ENCODE data around the gene MAEA. TPM values are rescaled to one million over a fixed set of nuclear protein-coding genes. Genes with fewer than 3 reads are reported as not detected.

The MAEA gene
- total and polyA plus RNA-seq, 10 of the 15 experiments (the other 5 are each of a cell fraction or from before 2014, with no cell fraction given) = 3.6 to 67.1 (median 54.6) TPM

- H2AFZ ChIP-seq (ENCODE audit: control insufficient read depth, low read depth, low read length) = no peak overlapping the region
- intact Hi-C loops (cut with micrococcal nuclease; ENCODE audit: unreplicated experiment) = no loop called here
- no peak for ATAC-seq
- no peak overlapping the region for H3K4me3 ChIP-seq
- H3K4me1 ChIP-seq (ENCODE audit: control insufficient read depth, insufficient read depth, low read length) = no peaks in the 10 kb centered on the region
- in situ Hi-C loops (cut with MboI) = no loop called here
- no peak overlapping the region for H3K4me2 ChIP-seq (ENCODE audit: control insufficient read depth, insufficient read depth)
- H3K36me3 ChIP-seq (ENCODE audit: control insufficient read depth in 2 of 2, insufficient read depth in 2 of 2, low read length in 1 of 2) = no peaks in the 10 kb centered on the region; a peak in 2 of 4 replicates
- H3K27me3 ChIP-seq (replicated peaks in 1 of 2; ENCODE audit: control insufficient read depth in 2 of 2, insufficient read depth in 2 of 2, low read length in 1 of 2) = no peaks in the 10 kb centered on the region
- H3K79me2 ChIP-seq (ENCODE audit: control insufficient read depth, insufficient read depth, low read length) = no peaks in the 10 kb centered on the region
- no peak overlapping the region for H3K27ac ChIP-seq (ENCODE audit: control insufficient read depth, insufficient read depth)
- no peaks in the 10 kb centered on the region for H4K20me1 ChIP-seq (ENCODE audit: control insufficient read depth, insufficient read depth)
- ChIA-PET RAD21 (ENCODE audit: unreplicated experiment) (no interaction called here), CTCF (no interaction called here), SMC1A (ENCODE audit: uncharacterized antibody, unreplicated experiment) (no interaction called here), POLR2A (no interaction called here)
- no peak overlapping the region for H3K9ac ChIP-seq (ENCODE audit: control insufficient read depth, insufficient read depth, low read length)
- 95% methylated on average over 39 of the region's 42 CpGs for WGBS (ENCODE audit: insufficient coverage, insufficient replicate concordance, low lambda C conversion rate, missing lambda C conversion rate)
- no TSS peak for BruUV-seq (replicated peaks)
- FAIRE-seq = no peak
- no peak for DNase-seq (ENCODE audit: low read depth, low spot score)
- no peaks in the 10 kb centered on the region for H3K9me3 ChIP-seq (replicated peaks; ENCODE audit: control insufficient read depth, insufficient read depth, low read length)
- TF ChIP-seq SRF (IDR thresholded peaks at IDR 0.05; ENCODE audit: low read depth in 2 of 2, low read length in 2 of 2) (0 out of 4 replicates have a peak, but pooled peaks of 1 of the 2 experiments have one; percentile 20), PAX8 (IDR thresholded peaks at IDR 0.05) (no peak)
Observed at GRCh38 chr4:1373892-1374705, 84.4 kb downstream of the MAEA start.

- Histone ChIP-seq H3K36me3 (ENCODE audit: control insufficient read depth in 2 of 2, insufficient read depth in 2 of 2, low read length in 1 of 2) (no peaks in the 10 kb centered on the region; a peak in 2 of 4 replicates), H3K9ac (ENCODE audit: control insufficient read depth, insufficient read depth, low read length) (no peak overlapping the region), H3K27ac (ENCODE audit: control insufficient read depth, insufficient read depth) (no peak overlapping the region), H3K9me3 (replicated peaks; ENCODE audit: control insufficient read depth, insufficient read depth, low read length) (no peaks in the 10 kb centered on the region), H3K27me3 (replicated peaks in 1 of 2; ENCODE audit: control insufficient read depth in 2 of 2, insufficient read depth in 2 of 2, low read length in 1 of 2) (no peaks in the 10 kb centered on the region), H3K4me1 (ENCODE audit: control insufficient read depth, insufficient read depth, low read length) (no peaks in the 10 kb centered on the region), H2AFZ (ENCODE audit: control insufficient read depth, low read depth, low read length) (no peak overlapping the region), H3K4me3 (no peak overlapping the region), H4K20me1 (ENCODE audit: control insufficient read depth, insufficient read depth) (no peaks in the 10 kb centered on the region), H3K4me2 (ENCODE audit: control insufficient read depth, insufficient read depth) (no peak overlapping the region), H3K79me2 (ENCODE audit: control insufficient read depth, insufficient read depth, low read length) (no peaks in the 10 kb centered on the region)
- 92% methylated on average over 14 of the region's 14 CpGs for WGBS (ENCODE audit: insufficient coverage, insufficient replicate concordance, low lambda C conversion rate, missing lambda C conversion rate)
- no TSS peak for BruUV-seq (replicated peaks)
- in situ Hi-C loops (cut with MboI) (no loop called here), intact Hi-C loops (cut with micrococcal nuclease; ENCODE audit: unreplicated experiment) (no loop called here)
- ChIA-PET POLR2A (no interaction called here), RAD21 (ENCODE audit: unreplicated experiment) (no interaction called here), SMC1A (ENCODE audit: uncharacterized antibody, unreplicated experiment) (no interaction called here), CTCF (no interaction called here)
- ATAC-seq = no peak
- no peak for FAIRE-seq
- DNase-seq (ENCODE audit: low read depth, low spot score) = no peak
- TF ChIP-seq MYB (IDR thresholded peaks at IDR 0.05; ENCODE audit: borderline replicate concordance, low read depth, low read length) (no peak), ZBTB33 (IDR thresholded peaks at IDR 0.05) (no peak), CREB1 (IDR thresholded peaks at IDR 0.05; ENCODE audit: low read depth) (no peak), BCL11A (IDR thresholded peaks at IDR 0.05; ENCODE audit: low read depth, low read length) (no peak), ZNF687 (IDR thresholded peaks at IDR 0.05) (no peak), E2F4 (IDR thresholded peaks at IDR 0.05; ENCODE audit: low read depth, low read length) (no peak)
Observed at GRCh38 chr4:1374706-1375045, 85.0 kb downstream of the MAEA start.

All from GM12878 (cell line).